ENCODE measurements around the gene NOX5.

DNA sequence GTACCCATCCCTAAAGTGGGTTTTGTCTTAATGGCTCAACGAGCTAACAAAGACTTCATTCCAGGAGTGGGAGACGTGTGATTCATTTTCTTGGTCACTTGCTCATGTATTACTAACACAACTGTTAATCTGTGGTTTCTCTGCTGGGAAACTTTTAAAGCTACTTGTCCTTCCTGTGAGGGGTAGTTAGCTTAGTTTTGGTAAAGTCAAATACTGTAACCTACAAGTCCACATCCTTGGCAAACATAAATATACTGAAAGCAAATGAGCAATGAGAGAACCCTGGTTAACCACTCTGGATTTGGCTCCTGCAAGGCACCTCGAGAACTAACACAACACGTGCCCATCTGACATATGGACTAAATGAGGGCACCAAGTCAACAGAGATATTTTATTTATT is 19.9 kb downstream of the NOX5 start:
- no peak for TF ChIP-seq POLR2A (IDR thresholded peaks at IDR 0.05; ENCODE audit: borderline replicate concordance, extremely low read depth, insufficient read depth, insufficient read length)
- no peak for TF ChIP-seq EZH2 (IDR thresholded peaks at IDR 0.05)
- peak; percentile 35; the same call in 1 of the 2 replicates for TF ChIP-seq SP1 (IDR thresholded peaks at IDR 0.05; ENCODE audit: low read depth)
- TF ChIP-seq SRF (IDR thresholded peaks at IDR 0.05; ENCODE audit: low read depth): no peak
- TF ChIP-seq, protein P1, sequence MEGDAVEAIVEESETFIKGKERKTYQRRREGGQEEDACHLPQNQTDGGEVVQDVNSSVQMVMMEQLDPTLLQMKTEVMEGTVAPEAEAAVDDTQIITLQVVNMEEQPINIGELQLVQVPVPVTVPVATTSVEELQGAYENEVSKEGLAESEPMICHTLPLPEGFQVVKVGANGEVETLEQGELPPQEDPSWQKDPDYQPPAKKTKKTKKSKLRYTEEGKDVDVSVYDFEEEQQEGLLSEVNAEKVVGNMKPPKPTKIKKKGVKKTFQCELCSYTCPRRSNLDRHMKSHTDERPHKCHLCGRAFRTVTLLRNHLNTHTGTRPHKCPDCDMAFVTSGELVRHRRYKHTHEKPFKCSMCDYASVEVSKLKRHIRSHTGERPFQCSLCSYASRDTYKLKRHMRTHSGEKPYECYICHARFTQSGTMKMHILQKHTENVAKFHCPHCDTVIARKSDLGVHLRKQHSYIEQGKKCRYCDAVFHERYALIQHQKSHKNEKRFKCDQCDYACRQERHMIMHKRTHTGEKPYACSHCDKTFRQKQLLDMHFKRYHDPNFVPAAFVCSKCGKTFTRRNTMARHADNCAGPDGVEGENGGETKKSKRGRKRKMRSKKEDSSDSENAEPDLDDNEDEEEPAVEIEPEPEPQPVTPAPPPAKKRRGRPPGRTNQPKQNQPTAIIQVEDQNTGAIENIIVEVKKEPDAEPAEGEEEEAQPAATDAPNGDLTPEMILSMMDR (IDR thresholded peaks at IDR 0.05 in 2 of 3, conservative IDR thresholded peaks at IDR 0.05 in 1 of 3; ENCODE audit: borderline replicate concordance in 1 of 3, insufficient read depth in 1 of 3, low read depth in 2 of 3, low read length in 2 of 3): no peak
- no peak for TF ChIP-seq EZH2phosphoT487 (IDR thresholded peaks at IDR 0.05; ENCODE audit: borderline replicate concordance)
- TF ChIP-seq, protein P2, sequence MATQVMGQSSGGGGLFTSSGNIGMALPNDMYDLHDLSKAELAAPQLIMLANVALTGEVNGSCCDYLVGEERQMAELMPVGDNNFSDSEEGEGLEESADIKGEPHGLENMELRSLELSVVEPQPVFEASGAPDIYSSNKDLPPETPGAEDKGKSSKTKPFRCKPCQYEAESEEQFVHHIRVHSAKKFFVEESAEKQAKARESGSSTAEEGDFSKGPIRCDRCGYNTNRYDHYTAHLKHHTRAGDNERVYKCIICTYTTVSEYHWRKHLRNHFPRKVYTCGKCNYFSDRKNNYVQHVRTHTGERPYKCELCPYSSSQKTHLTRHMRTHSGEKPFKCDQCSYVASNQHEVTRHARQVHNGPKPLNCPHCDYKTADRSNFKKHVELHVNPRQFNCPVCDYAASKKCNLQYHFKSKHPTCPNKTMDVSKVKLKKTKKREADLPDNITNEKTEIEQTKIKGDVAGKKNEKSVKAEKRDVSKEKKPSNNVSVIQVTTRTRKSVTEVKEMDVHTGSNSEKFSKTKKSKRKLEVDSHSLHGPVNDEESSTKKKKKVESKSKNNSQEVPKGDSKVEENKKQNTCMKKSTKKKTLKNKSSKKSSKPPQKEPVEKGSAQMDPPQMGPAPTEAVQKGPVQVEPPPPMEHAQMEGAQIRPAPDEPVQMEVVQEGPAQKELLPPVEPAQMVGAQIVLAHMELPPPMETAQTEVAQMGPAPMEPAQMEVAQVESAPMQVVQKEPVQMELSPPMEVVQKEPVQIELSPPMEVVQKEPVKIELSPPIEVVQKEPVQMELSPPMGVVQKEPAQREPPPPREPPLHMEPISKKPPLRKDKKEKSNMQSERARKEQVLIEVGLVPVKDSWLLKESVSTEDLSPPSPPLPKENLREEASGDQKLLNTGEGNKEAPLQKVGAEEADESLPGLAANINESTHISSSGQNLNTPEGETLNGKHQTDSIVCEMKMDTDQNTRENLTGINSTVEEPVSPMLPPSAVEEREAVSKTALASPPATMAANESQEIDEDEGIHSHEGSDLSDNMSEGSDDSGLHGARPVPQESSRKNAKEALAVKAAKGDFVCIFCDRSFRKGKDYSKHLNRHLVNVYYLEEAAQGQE (IDR thresholded peaks at IDR 0.05; ENCODE audit: low read depth): no peak
